NCI-H774 (cell line): Measurements from ENCODE around the gene AHNAK2.
"Not testable (repeated sequence)": the region's sequence is repeated elsewhere in the genome, so short reads cannot be mapped to it uniquely, and the experiment has no call there.

Experiments
- DNase-seq: peaks from one replicate; lab custom pipeline; 2025; lab: John Stamatoyannopoulos, UW

Gene AHNAK2

GRCh38 chr14:104898870-104899510, 79.2 kb downstream of the AHNAK2 start:
- DNase-seq, result no peak

GRCh38 chr14:104898195-104898558, 80.0 kb downstream of the AHNAK2 start:
- no peak for DNase-seq

GRCh38 chr14:104897330-104898194, 80.6 kb downstream of the AHNAK2 start:
- no peak for DNase-seq

- peak; percentile 82 for DNase-seq
Observed at GRCh38 chr14:104895786-104896661, 82.2 kb downstream of the AHNAK2 start.

- DNase-seq, result no peak
Observed at GRCh38 chr14:104895207-104895785, 82.9 kb downstream of the AHNAK2 start.

- DNase-seq, result no peak
Observed at GRCh38 chr14:104894331-104895206, 83.6 kb downstream of the AHNAK2 start.

GRCh38 chr14:104893435-104894207, 84.6 kb downstream of the AHNAK2 start:
- no peak for DNase-seq

- no peak for DNase-seq
Observed at GRCh38 chr14:104892531-104893434, 85.4 kb downstream of the AHNAK2 start.

GRCh38 chr14:104891664-104892530, 86.3 kb downstream of the AHNAK2 start:
- DNase-seq, result no peak

GRCh38 chr14:104891121-104891551, 87.0 kb downstream of the AHNAK2 start:
- DNase-seq, result no peak

- DNase-seq, result not testable (repeated sequence)
Observed at GRCh38 chr14:104890292-104890691, 87.9 kb downstream of the AHNAK2 start.

- no peak for DNase-seq
Observed at GRCh38 chr14:104889375-104889757, 88.8 kb downstream of the AHNAK2 start.

GRCh38 chr14:104888489-104889374, 89.4 kb downstream of the AHNAK2 start:
- no peak for DNase-seq

GRCh38 chr14:104887623-104888488, 90.3 kb downstream of the AHNAK2 start:
- DNase-seq, result no peak
